ENCODE data around the gene MAN1A1. TPM values are rescaled to one million over a fixed set of nuclear protein-coding genes. Genes with fewer than 3 reads are reported as not detected.

The MAN1A1 gene
- total RNA-seq, 1 experiment from 2014 or later, result 6.8 TPM

DNA sequence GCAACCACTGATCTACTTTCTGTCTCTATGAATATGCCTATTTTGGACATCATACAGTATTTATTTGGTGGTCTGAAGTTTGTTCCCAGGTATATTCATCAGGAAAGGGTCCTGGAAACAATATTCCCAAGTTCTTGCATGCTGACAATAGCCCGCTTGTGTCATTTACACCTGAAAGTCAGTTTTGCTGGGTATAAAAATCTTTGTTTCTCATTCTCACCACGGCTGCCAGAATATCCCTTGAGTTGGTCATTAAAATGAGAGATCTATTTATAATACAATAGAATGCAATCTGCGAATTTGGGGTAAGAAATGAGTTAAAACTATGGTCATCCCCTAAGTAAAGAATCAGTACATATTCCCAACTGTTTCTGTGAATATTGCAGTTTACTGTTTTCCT is 79.0 kb downstream of the MAN1A1 start (continued):
- TF ChIP-seq, protein P1, sequence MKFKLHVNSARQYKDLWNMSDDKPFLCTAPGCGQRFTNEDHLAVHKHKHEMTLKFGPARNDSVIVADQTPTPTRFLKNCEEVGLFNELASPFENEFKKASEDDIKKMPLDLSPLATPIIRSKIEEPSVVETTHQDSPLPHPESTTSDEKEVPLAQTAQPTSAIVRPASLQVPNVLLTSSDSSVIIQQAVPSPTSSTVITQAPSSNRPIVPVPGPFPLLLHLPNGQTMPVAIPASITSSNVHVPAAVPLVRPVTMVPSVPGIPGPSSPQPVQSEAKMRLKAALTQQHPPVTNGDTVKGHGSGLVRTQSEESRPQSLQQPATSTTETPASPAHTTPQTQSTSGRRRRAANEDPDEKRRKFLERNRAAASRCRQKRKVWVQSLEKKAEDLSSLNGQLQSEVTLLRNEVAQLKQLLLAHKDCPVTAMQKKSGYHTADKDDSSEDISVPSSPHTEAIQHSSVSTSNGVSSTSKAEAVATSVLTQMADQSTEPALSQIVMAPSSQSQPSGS (CRISPR knock-in tag; IDR thresholded peaks at IDR 0.05; ENCODE audit: borderline replicate concordance, low read depth), result no peak
- TF ChIP-seq ZMAT4 (CRISPR knock-in tag; IDR thresholded peaks at IDR 0.05), result no peak
- TF ChIP-seq HMGA2 (CRISPR knock-in tag; IDR thresholded peaks at IDR 0.05), result no peak
- no peak for TF ChIP-seq ZNF232 (CRISPR knock-in tag; IDR thresholded peaks at IDR 0.05)
- no peak for TF ChIP-seq NFATC4 (CRISPR knock-in tag; IDR thresholded peaks at IDR 0.05)
- TF ChIP-seq EMX1 (CRISPR knock-in tag; IDR thresholded peaks at IDR 0.05), result no peak
- TF ChIP-seq ZNF121 (CRISPR knock-in tag; IDR thresholded peaks at IDR 0.05), result no peak
- TF ChIP-seq SMAD3 (CRISPR knock-in tag; IDR thresholded peaks at IDR 0.05; ENCODE audit: borderline replicate concordance), result no peak
- no peak for TF ChIP-seq TP53 (CRISPR knock-in tag; IDR thresholded peaks at IDR 0.05)

- Mint-ChIP-seq H3K9me3 (peaks cover 16% of the 10 kb centered on the region), H3K27me3 (ENCODE audit: low read depth) (no peaks in the 10 kb centered on the region), H3K4me1 (no peaks in the 10 kb centered on the region), H3K36me3 (peaks cover 15% of the 10 kb centered on the region), H3K27ac (no peak overlapping the region), H3K4me3 (no peak overlapping the region)
- ChIA-PET CTCF (no interaction called here), POLR2A (no interaction called here)
- no peak for ATAC-seq
- DNase-seq (ENCODE audit: low spot score), result no peak
- TF ChIP-seq, protein P2, sequence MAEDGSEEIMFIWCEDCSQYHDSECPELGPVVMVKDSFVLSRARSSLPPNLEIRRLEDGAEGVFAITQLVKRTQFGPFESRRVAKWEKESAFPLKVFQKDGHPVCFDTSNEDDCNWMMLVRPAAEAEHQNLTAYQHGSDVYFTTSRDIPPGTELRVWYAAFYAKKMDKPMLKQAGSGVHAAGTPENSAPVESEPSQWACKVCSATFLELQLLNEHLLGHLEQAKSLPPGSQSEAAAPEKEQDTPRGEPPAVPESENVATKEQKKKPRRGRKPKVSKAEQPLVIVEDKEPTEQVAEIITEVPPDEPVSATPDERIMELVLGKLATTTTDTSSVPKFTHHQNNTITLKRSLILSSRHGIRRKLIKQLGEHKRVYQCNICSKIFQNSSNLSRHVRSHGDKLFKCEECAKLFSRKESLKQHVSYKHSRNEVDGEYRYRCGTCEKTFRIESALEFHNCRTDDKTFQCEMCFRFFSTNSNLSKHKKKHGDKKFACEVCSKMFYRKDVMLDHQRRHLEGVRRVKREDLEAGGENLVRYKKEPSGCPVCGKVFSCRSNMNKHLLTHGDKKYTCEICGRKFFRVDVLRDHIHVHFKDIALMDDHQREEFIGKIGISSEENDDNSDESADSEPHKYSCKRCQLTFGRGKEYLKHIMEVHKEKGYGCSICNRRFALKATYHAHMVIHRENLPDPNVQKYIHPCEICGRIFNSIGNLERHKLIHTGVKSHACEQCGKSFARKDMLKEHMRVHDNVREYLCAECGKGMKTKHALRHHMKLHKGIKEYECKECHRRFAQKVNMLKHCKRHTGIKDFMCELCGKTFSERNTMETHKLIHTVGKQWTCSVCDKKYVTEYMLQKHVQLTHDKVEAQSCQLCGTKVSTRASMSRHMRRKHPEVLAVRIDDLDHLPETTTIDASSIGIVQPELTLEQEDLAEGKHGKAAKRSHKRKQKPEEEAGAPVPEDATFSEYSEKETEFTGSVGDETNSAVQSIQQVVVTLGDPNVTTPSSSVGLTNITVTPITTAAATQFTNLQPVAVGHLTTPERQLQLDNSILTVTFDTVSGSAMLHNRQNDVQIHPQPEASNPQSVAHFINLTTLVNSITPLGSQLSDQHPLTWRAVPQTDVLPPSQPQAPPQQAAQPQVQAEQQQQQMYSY (CRISPR knock-in tag; IDR thresholded peaks at IDR 0.05), result no peak
- TF ChIP-seq FOXJ3 (CRISPR knock-in tag; IDR thresholded peaks at IDR 0.05; ENCODE audit: borderline replicate concordance) (no peak), TEAD1 (CRISPR knock-in tag; IDR thresholded peaks at IDR 0.05) (no peak), HMGA2 (CRISPR knock-in tag; IDR thresholded peaks at IDR 0.05) (no peak), JAZF1 (CRISPR knock-in tag; IDR thresholded peaks at IDR 0.05) (no peak), NFE2L1 (CRISPR knock-in tag; IDR thresholded peaks at IDR 0.05) (no peak), MYBL2 (CRISPR knock-in tag; IDR thresholded peaks at IDR 0.05) (no peak), SMAD3 (CRISPR knock-in tag; IDR thresholded peaks at IDR 0.05; ENCODE audit: borderline replicate concordance) (no peak), ZBTB21 (CRISPR knock-in tag; IDR thresholded peaks at IDR 0.05; ENCODE audit: borderline replicate concordance) (no peak), ZMAT4 (CRISPR knock-in tag; IDR thresholded peaks at IDR 0.05) (no peak), GTF2I (CRISPR knock-in tag; conservative IDR thresholded peaks at IDR 0.05) (no peak), ZNF396 (CRISPR knock-in tag; IDR thresholded peaks at IDR 0.05; ENCODE audit: borderline replicate concordance) (no peak), SOX15 (CRISPR knock-in tag; IDR thresholded peaks at IDR 0.05) (no peak), E2F4 (CRISPR knock-in tag; IDR thresholded peaks at IDR 0.05; ENCODE audit: borderline replicate concordance, low read depth) (no peak)
- TF ChIP-seq, protein P3, sequence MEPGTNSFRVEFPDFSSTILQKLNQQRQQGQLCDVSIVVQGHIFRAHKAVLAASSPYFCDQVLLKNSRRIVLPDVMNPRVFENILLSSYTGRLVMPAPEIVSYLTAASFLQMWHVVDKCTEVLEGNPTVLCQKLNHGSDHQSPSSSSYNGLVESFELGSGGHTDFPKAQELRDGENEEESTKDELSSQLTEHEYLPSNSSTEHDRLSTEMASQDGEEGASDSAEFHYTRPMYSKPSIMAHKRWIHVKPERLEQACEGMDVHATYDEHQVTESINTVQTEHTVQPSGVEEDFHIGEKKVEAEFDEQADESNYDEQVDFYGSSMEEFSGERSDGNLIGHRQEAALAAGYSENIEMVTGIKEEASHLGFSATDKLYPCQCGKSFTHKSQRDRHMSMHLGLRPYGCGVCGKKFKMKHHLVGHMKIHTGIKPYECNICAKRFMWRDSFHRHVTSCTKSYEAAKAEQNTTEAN (CRISPR knock-in tag; IDR thresholded peaks at IDR 0.05), result no peak
- TF ChIP-seq, protein P1 (CRISPR knock-in tag; IDR thresholded peaks at IDR 0.05; ENCODE audit: borderline replicate concordance, low read depth), result no peak
- TF ChIP-seq, protein P4, sequence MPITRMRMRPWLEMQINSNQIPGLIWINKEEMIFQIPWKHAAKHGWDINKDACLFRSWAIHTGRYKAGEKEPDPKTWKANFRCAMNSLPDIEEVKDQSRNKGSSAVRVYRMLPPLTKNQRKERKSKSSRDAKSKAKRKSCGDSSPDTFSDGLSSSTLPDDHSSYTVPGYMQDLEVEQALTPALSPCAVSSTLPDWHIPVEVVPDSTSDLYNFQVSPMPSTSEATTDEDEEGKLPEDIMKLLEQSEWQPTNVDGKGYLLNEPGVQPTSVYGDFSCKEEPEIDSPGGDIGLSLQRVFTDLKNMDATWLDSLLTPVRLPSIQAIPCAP (CRISPR knock-in tag; IDR thresholded peaks at IDR 0.05), result no peak
Measured at GRCh38 chr6:119269266-119270103, 80.1 kb downstream of the MAN1A1 start.
